Keratinocyte (primary cell): ENCODE measurements around the gene GINM1. TPM values are rescaled to one million over a fixed set of nuclear protein-coding genes. Genes with fewer than 3 reads are reported as not detected.

Experiments
- DNase-seq: peaks from one replicate; pipeline ENCODE4 v3.0.0-alpha.2; 2011; ENCODE audit warnings: low read depth, missing footprints, low spot score
- FAIRE-seq: peaks from 2 replicates; lab custom pipeline; 2011; peaks lifted over from hg19 to GRCh38; lab: Jason Lieb, UNC
- H2AFZ ChIP-seq: 2 replicates; pipeline ENCODE4 v1.6.0; 2012; ENCODE audit warnings: low read length, control low read depth, inconsistent platforms; ENCODE audit not compliant: control insufficient read depth
- H3K27ac ChIP-seq: 2 replicates; pipeline ENCODE4 v1.5.1; 2011; ENCODE audit warnings: low read length; ENCODE audit not compliant: control insufficient read depth, insufficient read depth
- H3K27me3 ChIP-seq: 3 replicates; pipeline ENCODE4 v1.6.0; 2011; ENCODE audit warnings: low read length; ENCODE audit not compliant: control insufficient read depth, insufficient read depth; ENCODE audit errors: extremely low read depth
- H3K36me3 ChIP-seq, 2 experiments: 2 replicates in 1 of 2; 3 replicates in 1 of 2; pipeline ENCODE4 v1.5.1; 2011; ENCODE audit warnings: low read length in 2 of 2, mild to moderate bottlenecking in 1 of 2; ENCODE audit not compliant: control insufficient read depth in 2 of 2, insufficient read depth in 2 of 2; ENCODE audit errors: extremely low read depth in 1 of 2
- H3K4me1 ChIP-seq: 3 replicates; pipeline ENCODE4 v1.5.1; 2011; ENCODE audit warnings: low read length; ENCODE audit not compliant: control insufficient read depth, insufficient read depth; ENCODE audit errors: extremely low read depth
- H3K4me2 ChIP-seq: 3 replicates; pipeline ENCODE4 v1.6.0; 2011; ENCODE audit warnings: low read depth, low read length; ENCODE audit not compliant: control insufficient read depth, insufficient read depth; ENCODE audit errors: extremely low read depth
- H3K4me3 ChIP-seq, 3 experiments: fragments of 200-600 bp in 1 of 3; sonication (generic) in 1 of 3; 2 replicates in 2 of 3; 3 replicates in 1 of 3; pipeline ENCODE4 v1.5.1; 2011 to 2016; ENCODE audit warnings: low read length in 3 of 3, mild to moderate bottlenecking in 3 of 3, control low read depth in 2 of 3, inconsistent platforms in 1 of 3, low read depth in 1 of 3, mixed read lengths in 1 of 3, mixed run types in 1 of 3, moderate library complexity in 1 of 3; ENCODE audit not compliant: control insufficient read depth in 2 of 3, insufficient read depth in 2 of 3; ENCODE audit errors: extremely low read depth in 1 of 3
- H3K79me2 ChIP-seq: 2 replicates; pipeline ENCODE4 v1.6.0; 2012; ENCODE audit warnings: low read length; ENCODE audit not compliant: control insufficient read depth, insufficient read depth
- H3K9ac ChIP-seq: 3 replicates; pipeline ENCODE4 v1.6.0; 2011; ENCODE audit warnings: low read length; ENCODE audit not compliant: control insufficient read depth, insufficient read depth; ENCODE audit errors: extremely low read depth
- H3K9me1 ChIP-seq: 3 replicates; pipeline ENCODE4 v1.6.0; 2011; ENCODE audit warnings: low read length; ENCODE audit not compliant: control insufficient read depth, insufficient read depth; ENCODE audit errors: extremely low read depth
- H3K9me3 ChIP-seq: 2 replicates; pipeline ENCODE4 v1.5.1; 2012; ENCODE audit warnings: low read depth, low read length; ENCODE audit not compliant: control insufficient read depth
- H4K20me1 ChIP-seq: 3 replicates; pipeline ENCODE4 v1.6.0; 2011; ENCODE audit warnings: low read length; ENCODE audit not compliant: control insufficient read depth, insufficient read depth; ENCODE audit errors: extremely low read depth
- CTCF ChIP-seq, 3 experiments: IDR thresholded peaks in 1 of 3; conservative IDR thresholded peaks in 1 of 3; optimal IDR thresholded peaks in 1 of 3; 2 replicates in 2 of 3; 3 replicates in 1 of 3; pipeline versions ENCODE3 to v1.5.1; 2011; ENCODE audit warnings: low read length in 3 of 3, mild to moderate bottlenecking in 3 of 3, moderate library complexity in 2 of 3, control low read depth in 1 of 3, inconsistent platforms in 1 of 3; ENCODE audit not compliant: insufficient read depth in 2 of 3; ENCODE audit errors: extremely low read depth in 1 of 3
- EZH2 ChIP-seq: IDR thresholded peaks from one replicate; pipeline ENCODE4 v1.6.1; 2012; ENCODE audit warnings: inconsistent platforms, mild to moderate bottlenecking, low read length, moderate library complexity
- dilution Hi-C: fragments of 300-500 bp; cut with MboI; formaldehyde crosslinking; loops from one replicate; pipeline ENCODE4 v1.7.0; 2020; ENCODE audit warnings: low sequenced_read_pairs; ENCODE audit not compliant: extremely low pct_ligation_motif_present
- polyA plus RNA-seq, 5 experiments: library from polyadenylated mRNA; depleted of rRNA in 3 of 5; stranded (reverse) in 3 of 5; stranded (forward) in 1 of 5; unstranded in 1 of 5; fragments of >200 nt; gene quantifications; 1 replicate in 1 of 5; 2 replicates in 3 of 5; 3 replicates in 1 of 5; pipeline versions ENCODE4 v1.2.1 to v1.2.3, GENCODE V29; 2011 to 2012; ENCODE audit warnings: missing spikeins in 2 of 5, low read depth in 1 of 5, low replicate concordance in 1 of 5
- small RNA-seq, 3 experiments: library from RNA; depleted of rRNA; stranded (forward); fragments of <200 nt; gene quantifications; one replicate each; pipeline ENCODE3, GENCODE V24; 2012; ENCODE audit warnings: low read depth in 3 of 3, low replicate concordance in 1 of 3; ENCODE audit not compliant: insufficient read length in 3 of 3

The GINM1 gene
- polyA plus RNA-seq, 1 donor (not counting 4 experiments of a cell fraction or from before 2014, with no cell fraction given) = 29.7 TPM

GRCh38 chr6:149634315-149634714 is 68.1 kb downstream of the GINM1 start:
- H3K4me1 ChIP-seq = no peaks in the 10 kb centered on the region
- FAIRE-seq (no peak), DNase-seq (no peak)
- peaks cover 5% of the 10 kb centered on the region for H3K79me2 ChIP-seq
- TF ChIP-seq CTCF (optimal IDR thresholded peaks at IDR 0.05 in 1 of 3, IDR thresholded peaks at IDR 0.05 in 1 of 3, conservative IDR thresholded peaks at IDR 0.05 in 1 of 3; ENCODE audit: extremely low read depth in 1 of 3, insufficient read depth in 2 of 3, low read length in 3 of 3) (no peak), EZH2 (no peak)
- no peak overlapping the region for H2AFZ ChIP-seq
- peaks cover 0 to 7% of the 10 kb centered on the region in 2 experiments for H3K36me3 ChIP-seq
- no peaks in the 10 kb centered on the region for H3K9me1 ChIP-seq
- H3K27ac ChIP-seq = no peak overlapping the region
- H3K4me3 ChIP-seq = no peak overlapping the region
- H3K9ac ChIP-seq = no peak overlapping the region
- H4K20me1 ChIP-seq = no peaks in the 10 kb centered on the region
- no peak overlapping the region for H3K4me2 ChIP-seq
- dilution Hi-C loops = no loop called here
- H3K27me3 ChIP-seq = no peaks in the 10 kb centered on the region
- no peaks in the 10 kb centered on the region for H3K9me3 ChIP-seq

- Histone ChIP-seq H3K9me3 (no peaks in the 10 kb centered on the region), H3K36me3 (peaks cover 0 to 7% of the 10 kb centered on the region in 2 experiments), H2AFZ (no peak overlapping the region), H3K9me1 (no peaks in the 10 kb centered on the region), H3K27ac (no peak overlapping the region), H3K4me3 (no peak overlapping the region), H3K4me2 (no peak overlapping the region), H4K20me1 (no peaks in the 10 kb centered on the region), H3K4me1 (no peaks in the 10 kb centered on the region), H3K27me3 (no peaks in the 10 kb centered on the region), H3K9ac (no peak overlapping the region), H3K79me2 (peaks cover 10% of the 10 kb centered on the region)
- dilution Hi-C loops = no loop called here
- no peak for TF ChIP-seq EZH2
- no peak for TF ChIP-seq CTCF (optimal IDR thresholded peaks at IDR 0.05 in 1 of 3, IDR thresholded peaks at IDR 0.05 in 1 of 3, conservative IDR thresholded peaks at IDR 0.05 in 1 of 3; ENCODE audit: extremely low read depth in 1 of 3, insufficient read depth in 2 of 3, low read length in 3 of 3)
- DNase-seq (no peak), FAIRE-seq (no peak)
Observed at GRCh38 chr6:149636124-149636523, 69.9 kb downstream of the GINM1 start.

Small RNAs within 50 kb of the gene (small RNA-seq; reads per million reads assigned to genes)
- gene RF00019 (0 reads per million in 3 experiments), gene RF00410 (0 reads per million in 3 experiments), gene RNU7-3P (0 to 0.33 (median 0.25) reads per million in 3 experiments)

Other genes starting within 250 kb of the GINM1 start
- gene TAB2, start 248.7 kb upstream of the GINM1 start, polyA plus RNA-seq = 39.9 to 47.5 TPM (median 39.9 TPM) in 3 replicates
- gene SUMO4, start 166.1 kb upstream of the GINM1 start, polyA plus RNA-seq = 0.09 TPM in 2 of 3 replicates, not detected in the other
- gene ZC3H12D, start 81.4 kb upstream of the GINM1 start, polyA plus RNA-seq = 0.03 to 0.04 TPM in 2 of 3 replicates, not detected in the other
- 6.0 to 14.0 TPM (median 6.9 TPM) in 3 replicates for gene PPIL4, start 20.3 kb upstream of the GINM1 start, polyA plus RNA-seq
- gene KATNA1, start 82.3 kb downstream of the GINM1 start, polyA plus RNA-seq = 23.0 to 36.8 TPM (median 24.1 TPM) in 3 replicates
- gene LATS1, start 151.7 kb downstream of the GINM1 start, polyA plus RNA-seq = 6.5 to 16.2 TPM (median 11.3 TPM) in 3 replicates
- 24.0 to 33.8 TPM (median 30.2 TPM) in 3 replicates for gene NUP43, start 180.2 kb downstream of the GINM1 start, polyA plus RNA-seq
- gene PCMT1, start 183.4 kb downstream of the GINM1 start, polyA plus RNA-seq = 126 to 178 TPM (median 167 TPM) in 3 replicates